Rectal smooth muscle tissue (tissue), 1 donor: ENCODE measurements around the gene CEP170.

ENCODE experiments used
- H3K27ac ChIP-seq: one replicate; pipeline ENCODE4 v1.7.0; 2013; ENCODE audit warnings: low read depth, low read length, inconsistent platforms
- H3K27me3 ChIP-seq: one replicate; pipeline ENCODE4 v1.7.0; 2013; ENCODE audit warnings: low read length; ENCODE audit not compliant: control insufficient read depth, insufficient read depth
- H3K36me3 ChIP-seq: one replicate; pipeline ENCODE4 v1.7.0; 2013; ENCODE audit warnings: low read length; ENCODE audit not compliant: control insufficient read depth, insufficient read depth
- H3K4me1 ChIP-seq: one replicate; pipeline ENCODE4 v1.7.0; 2013; ENCODE audit warnings: low read length; ENCODE audit not compliant: control insufficient read depth, insufficient read depth
- H3K4me3 ChIP-seq: one replicate; pipeline ENCODE4 v1.7.0; 2013; ENCODE audit warnings: low read length
- H3K9ac ChIP-seq: one replicate; pipeline ENCODE4 v1.7.0; 2013; ENCODE audit warnings: low read length

The CEP170 gene

DNA sequence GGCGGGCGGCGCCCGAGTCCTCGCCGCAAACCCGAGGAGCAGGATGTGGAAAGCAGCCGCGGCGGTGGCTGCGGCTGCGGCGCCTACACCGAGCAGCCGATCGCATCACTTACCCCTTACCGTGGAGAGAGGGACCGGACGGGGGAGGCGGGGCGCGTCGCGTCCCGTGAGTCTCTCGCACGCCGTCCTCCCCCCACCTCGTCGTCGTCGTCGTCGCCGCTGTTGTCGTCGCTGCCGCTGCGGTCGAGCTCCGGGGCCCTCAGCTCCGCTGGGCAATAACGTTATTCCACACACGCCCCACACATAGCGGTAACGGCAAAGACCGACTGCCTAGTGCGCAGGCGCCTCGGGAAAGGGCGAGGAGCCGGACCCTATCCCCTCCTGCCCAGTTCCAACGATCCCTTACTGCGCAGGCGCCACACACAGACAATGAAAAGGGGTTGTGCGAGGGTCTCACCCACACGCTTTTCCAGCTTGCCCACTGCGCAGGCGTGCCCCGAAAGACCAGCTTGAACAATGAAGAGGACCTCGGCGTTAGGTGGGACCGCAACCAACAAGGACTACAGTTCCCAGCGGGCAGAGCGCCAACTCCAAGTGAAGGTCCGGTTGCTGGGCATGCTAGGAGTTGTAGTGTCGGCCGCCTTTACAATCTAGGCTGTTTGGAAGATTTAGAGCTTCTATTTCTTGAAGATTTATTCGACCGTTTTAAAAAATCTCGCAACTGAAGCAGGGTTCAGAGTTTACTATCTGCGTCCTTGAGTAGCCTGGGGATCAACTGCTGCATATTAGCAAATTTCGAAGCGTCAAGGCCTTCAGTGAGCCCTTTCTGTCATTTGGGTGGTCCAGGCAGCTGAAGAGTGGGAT is at the start of gene CEP170:
Gene CEP170, minus strand, starts transcription at position 355 of the 864 bp plus-strand sequence. CDS start 30,001 bp downstream, outside the sequence.
- Histone ChIP-seq H3K9ac (peak within 1 kb of the TSS; percentile 90), H3K27me3 (no peaks in the 10 kb centered on the region), H3K27ac (peak within 1 kb of the TSS; percentile 98), H3K36me3 (no peaks in the 10 kb centered on the region), H3K4me3 (peak within 1 kb of the TSS; percentile 97), H3K4me1 (peaks cover 5% of the 10 kb centered on the region)

DNA sequence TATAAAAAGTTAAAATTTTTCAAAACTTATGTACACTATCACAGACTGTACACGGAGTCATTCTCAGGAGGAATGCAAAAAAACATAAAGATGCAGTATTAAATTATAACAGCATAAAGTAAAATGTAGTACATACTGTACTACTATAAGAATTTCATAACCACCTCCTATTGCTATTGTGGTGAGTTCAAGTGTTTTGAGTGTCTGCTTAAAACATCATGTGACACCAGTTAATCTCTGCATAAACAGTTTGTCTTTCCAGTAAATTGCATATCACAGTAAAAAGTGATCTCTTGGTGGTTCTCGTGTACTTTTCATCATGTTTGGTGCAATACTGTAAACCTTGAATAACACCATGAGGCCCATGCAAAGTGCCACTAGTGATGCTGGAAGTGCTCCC is 46.0 kb upstream of the CEP170 start:
- Histone ChIP-seq H3K4me1 (no peaks in the 10 kb centered on the region), H3K4me3 (no peak overlapping the region), H3K36me3 (no peaks in the 10 kb centered on the region), H3K27ac (no peak overlapping the region), H3K9ac (no peak overlapping the region), H3K27me3 (no peaks in the 10 kb centered on the region)

DNA sequence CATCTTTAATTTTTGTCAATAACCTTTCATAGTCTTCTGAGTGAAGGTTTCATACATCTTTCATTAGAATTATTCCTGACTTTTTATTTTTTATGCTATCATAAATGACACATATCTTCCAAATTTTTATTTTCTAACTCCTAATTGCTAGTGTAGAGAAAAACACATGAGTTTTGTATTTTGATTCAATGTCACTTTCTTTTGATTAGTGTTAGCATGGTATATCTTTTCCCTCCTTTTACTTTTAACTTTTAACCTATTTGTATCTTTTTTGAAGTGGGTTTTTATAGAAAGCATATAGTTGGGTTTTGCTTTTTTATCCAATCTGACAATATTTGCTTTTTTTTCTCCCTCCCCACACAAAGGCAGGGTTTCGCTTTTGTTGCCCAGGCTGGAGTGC is 44.0 kb upstream of the CEP170 start:
- Histone ChIP-seq H3K9ac (no peak overlapping the region), H3K27me3 (no peaks in the 10 kb centered on the region), H3K4me1 (no peaks in the 10 kb centered on the region), H3K27ac (no peak overlapping the region), H3K36me3 (no peaks in the 10 kb centered on the region), H3K4me3 (no peak overlapping the region)

DNA sequence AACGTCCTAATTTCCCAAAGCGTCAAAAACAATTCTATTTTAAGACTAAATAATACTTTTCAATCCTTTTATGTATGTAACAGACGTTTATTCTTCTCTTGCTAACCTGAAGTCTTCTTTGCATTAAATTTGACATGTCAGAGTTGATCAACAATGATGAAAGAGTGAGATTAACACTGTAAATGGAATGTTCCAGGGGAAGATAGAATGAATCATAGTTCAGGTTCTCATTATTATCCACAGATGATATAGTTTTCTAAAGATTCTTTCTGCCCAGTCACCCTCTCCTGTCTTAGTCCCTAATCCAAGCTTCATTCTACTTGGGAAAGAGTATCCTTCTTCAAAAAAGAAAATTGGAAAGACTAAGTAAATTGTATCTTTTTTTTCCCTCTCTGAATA is 39.6 kb upstream of the CEP170 start:
- no peak overlapping the region for H3K27ac ChIP-seq
- H3K27me3 ChIP-seq: no peaks in the 10 kb centered on the region
- no peaks in the 10 kb centered on the region for H3K4me1 ChIP-seq
- no peak overlapping the region for H3K4me3 ChIP-seq
- H3K9ac ChIP-seq: no peak overlapping the region
- peaks cover 2% of the 10 kb centered on the region for H3K36me3 ChIP-seq

DNA sequence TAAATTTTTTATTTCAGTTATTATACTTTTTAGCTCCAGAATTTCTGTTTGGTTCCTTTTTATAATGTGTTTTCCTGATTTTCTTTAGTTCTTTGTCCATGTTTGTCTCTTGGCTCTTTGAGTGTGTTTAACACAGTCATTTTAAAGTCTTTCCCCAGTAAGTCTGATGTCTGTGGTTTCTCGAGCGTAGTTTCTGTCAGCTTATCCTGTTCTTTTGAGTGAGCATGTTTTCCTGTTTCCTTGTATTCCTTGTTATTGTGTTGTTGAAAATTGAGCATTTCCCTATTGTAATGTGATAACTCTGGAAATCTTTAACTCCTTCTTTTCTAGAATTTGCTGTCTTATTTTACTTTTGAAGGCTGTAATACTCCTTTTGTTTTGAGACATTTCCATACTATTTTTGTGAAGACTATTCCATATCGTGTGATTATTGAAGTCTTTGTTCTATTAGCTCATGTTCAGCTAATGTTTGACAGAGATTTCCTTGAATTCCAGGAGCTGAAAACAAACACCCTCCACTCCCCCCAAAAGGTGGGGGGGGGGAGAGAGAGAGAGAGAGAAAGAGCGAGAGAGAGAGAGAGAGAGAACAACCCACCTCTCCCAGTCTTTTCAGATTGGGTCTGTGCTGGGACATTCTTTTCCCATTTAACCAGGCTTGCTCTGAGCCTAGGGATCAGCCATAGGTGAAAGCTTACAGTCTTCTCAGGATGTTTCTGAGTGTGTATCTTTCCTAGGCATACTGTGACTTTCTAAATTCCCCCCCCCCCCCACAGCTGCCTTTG is 39.1 kb upstream of the CEP170 start:
- Histone ChIP-seq H3K4me1 (no peaks in the 10 kb centered on the region), H3K27me3 (no peaks in the 10 kb centered on the region), H3K4me3 (no peak overlapping the region), H3K27ac (no peak overlapping the region), H3K36me3 (peaks cover 2% of the 10 kb centered on the region), H3K9ac (no peak overlapping the region)

DNA sequence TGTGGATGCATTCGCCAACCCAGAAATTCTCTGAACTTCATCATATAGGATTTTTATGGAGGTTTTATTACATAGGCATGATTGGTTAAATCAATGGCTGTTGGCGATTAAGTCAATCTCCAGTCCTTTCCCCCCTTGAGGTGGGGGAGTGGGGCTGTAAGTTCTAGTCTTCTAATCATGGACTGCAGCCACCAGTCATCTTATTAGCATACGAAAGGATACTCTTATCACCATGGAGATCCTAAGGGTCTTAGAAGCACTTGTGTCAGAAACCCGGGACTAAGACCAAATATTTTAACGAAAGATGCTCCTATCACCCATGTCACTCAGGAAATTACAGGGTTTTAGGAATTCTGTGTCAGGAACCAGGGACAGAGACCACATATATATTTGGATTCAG is 37.0 kb upstream of the CEP170 start:
- Histone ChIP-seq H3K27me3 (no peaks in the 10 kb centered on the region), H3K4me1 (no peaks in the 10 kb centered on the region), H3K27ac (no peak overlapping the region), H3K36me3 (peaks cover 2% of the 10 kb centered on the region), H3K4me3 (no peak overlapping the region), H3K9ac (no peak overlapping the region)

DNA sequence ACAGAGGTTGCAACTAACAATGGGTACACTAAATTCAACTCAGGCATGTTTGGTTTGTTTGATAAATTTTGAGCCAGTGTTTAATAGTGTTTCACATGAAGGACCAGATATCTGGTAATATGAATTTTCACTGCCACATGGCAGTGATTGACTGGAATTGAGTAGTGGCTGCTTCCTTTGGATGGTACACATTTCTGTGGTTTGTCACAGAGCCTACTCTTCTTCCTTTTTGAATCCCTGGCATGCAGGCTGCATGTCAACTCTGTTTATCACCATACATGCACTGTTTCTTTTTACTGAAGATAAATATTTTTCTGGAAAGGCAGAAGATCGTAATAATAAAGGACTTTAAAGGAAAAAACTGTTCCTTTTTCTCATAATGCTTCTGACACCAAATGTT is 36.2 kb upstream of the CEP170 start:
- H3K27me3 ChIP-seq: no peaks in the 10 kb centered on the region
- H3K9ac ChIP-seq: no peak overlapping the region
- no peaks in the 10 kb centered on the region for H3K4me1 ChIP-seq
- no peak overlapping the region for H3K27ac ChIP-seq
- H3K36me3 ChIP-seq: peaks cover 6% of the 10 kb centered on the region
- H3K4me3 ChIP-seq: no peak overlapping the region

DNA sequence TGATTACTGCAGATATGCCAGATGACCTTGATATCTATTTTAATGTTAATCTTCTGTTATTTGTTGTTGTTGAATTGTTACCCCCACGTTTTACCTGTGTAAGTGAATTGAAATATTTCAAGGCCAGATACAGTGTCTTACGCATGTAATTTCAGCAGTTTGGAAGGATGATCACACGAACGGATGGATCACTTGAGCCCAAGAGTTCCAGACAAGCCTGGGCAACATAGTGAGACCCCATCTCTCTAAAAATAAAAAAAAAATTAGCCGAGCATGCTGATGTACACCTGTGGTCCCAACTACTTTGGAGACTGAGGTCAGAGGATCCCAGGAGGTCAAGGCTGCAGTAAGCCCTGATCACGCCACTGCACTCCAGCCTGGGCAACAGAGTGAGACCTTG is 33.0 kb upstream of the CEP170 start:
- Histone ChIP-seq H3K4me1 (no peaks in the 10 kb centered on the region), H3K27ac (no peak overlapping the region), H3K9ac (no peak overlapping the region), H3K4me3 (no peak overlapping the region), H3K36me3 (peaks cover 7% of the 10 kb centered on the region), H3K27me3 (no peaks in the 10 kb centered on the region)

DNA sequence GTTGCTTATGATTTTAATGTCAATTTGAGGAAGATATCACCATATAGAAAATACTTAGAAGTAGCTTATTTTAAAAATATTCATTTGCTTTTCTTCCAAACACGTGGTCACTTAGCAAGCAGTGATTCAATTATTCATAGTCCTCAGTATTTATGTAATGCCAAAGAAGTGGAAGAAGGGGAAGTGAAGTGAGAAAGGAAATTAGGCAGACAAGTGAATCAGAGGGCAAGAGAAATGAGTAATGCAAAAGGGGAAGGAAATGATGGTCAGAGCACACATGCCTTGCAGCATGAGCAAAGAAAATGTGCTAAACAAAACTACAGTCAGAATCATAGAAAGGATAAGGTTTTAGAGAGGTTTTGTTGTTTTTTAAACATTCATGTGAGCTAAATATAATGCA is 32.6 kb upstream of the CEP170 start:
- no peak overlapping the region for H3K27ac ChIP-seq
- H3K36me3 ChIP-seq: peaks cover 7% of the 10 kb centered on the region
- H3K27me3 ChIP-seq: no peaks in the 10 kb centered on the region
- no peak overlapping the region for H3K4me3 ChIP-seq
- no peak overlapping the region for H3K9ac ChIP-seq
- no peaks in the 10 kb centered on the region for H3K4me1 ChIP-seq

DNA sequence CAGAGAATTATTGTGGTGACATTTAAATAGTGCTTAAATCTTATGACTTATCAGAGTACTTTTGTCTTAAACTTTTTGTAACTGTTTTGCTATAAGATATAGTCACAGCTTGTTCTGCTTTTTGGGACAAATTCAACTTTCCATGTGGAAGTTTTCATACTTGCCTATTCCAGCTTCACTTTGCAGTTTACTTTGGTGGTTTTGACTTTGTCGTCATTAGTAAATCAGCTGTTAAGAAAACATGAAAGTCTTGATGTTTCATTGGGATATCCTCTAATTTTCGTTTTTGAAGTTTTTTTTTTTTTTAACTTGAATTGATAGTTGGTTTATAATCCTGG is 32.0 kb upstream of the CEP170 start:
- Histone ChIP-seq H3K9ac (no peak overlapping the region), H3K36me3 (peaks cover 7% of the 10 kb centered on the region), H3K4me1 (no peaks in the 10 kb centered on the region), H3K4me3 (no peak overlapping the region), H3K27me3 (no peaks in the 10 kb centered on the region), H3K27ac (no peak overlapping the region)

DNA sequence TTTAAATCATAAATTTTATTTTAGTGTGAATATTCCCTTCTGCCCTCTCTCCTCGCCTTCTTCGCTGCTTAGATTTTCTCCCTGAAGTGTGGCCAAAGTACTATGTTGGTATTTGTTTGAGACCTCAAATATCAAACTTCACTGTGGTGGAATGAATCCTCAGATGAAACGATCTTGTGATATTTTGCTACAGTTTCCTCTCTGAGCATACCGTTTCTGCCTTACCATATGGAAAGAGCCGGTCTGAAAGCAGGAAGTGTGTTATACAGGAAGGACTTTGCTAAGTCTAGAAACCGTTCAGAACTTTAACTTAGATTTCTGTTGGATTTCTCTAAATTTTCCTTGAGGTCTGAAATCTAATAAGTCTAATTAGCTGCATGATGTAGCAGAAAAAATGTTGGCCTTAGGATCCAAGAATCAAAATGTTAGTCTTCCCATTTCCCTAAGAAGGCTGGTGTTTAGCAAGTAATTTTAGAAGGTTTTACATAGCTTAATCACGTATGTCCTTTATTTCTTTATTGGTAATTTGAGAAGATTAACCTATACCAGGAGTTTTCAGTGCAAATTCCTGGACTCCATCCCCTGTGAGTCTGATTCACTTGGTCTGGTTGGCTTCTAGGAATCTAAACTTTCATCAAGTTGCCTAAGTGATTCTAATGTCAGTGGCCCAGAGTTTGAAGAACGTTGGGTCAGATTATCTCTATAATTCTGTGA is 31.5 kb upstream of the CEP170 start:
- Histone ChIP-seq H3K4me1 (no peaks in the 10 kb centered on the region), H3K27me3 (no peaks in the 10 kb centered on the region), H3K4me3 (no peak overlapping the region), H3K36me3 (peaks cover 7% of the 10 kb centered on the region), H3K9ac (no peak overlapping the region), H3K27ac (no peak overlapping the region)

DNA sequence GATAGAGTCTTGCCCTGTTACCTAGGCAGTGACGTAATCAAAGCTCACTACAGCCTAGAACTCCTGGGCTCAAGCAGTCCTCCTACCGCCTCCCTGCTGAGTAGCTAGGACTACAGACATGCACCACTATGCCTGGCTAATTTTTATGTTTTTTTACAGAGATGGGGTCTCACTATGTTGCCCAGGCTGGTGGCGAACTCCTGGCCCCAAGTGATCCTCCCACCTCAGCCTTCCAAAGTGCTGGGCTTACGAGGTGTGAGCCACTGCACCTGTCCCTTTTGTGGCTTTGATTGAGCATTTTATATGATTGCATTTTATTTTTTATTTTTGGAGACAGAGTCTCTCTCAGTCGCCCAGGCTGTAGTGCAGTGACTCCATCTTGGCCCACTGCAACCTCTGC is 26.6 kb upstream of the CEP170 start:
- Histone ChIP-seq H3K4me3 (no peak overlapping the region), H3K27ac (no peak overlapping the region), H3K4me1 (no peaks in the 10 kb centered on the region), H3K36me3 (peaks cover 4% of the 10 kb centered on the region), H3K27me3 (no peaks in the 10 kb centered on the region), H3K9ac (no peak overlapping the region)
